Lung (tissue), 12 donors: ENCODE measurements around the gene PPARD. TPM values are rescaled to one million over a fixed set of nuclear protein-coding genes. Genes with fewer than 3 reads are reported as not detected.

Experiments used
- ATAC-seq: fragments of 200-7000 bp; cut with Tn5 transposase; one replicate; pipeline ENCODE4 v1.9.1; 2020; ENCODE audit warnings: moderate number of reproducible peaks; ENCODE audit not compliant: insufficient read depth, low FRiP score
- DNase-seq, 3 donors: peaks; one replicate each; pipeline ENCODE4 v3.0.0-alpha.2; 2013 to 2017
- H3K27ac ChIP-seq, 2 donors: one replicate each; pipeline ENCODE4 v1.5.1; 2013; ENCODE audit warnings: mild to moderate bottlenecking in 2 of 2, moderate library complexity in 2 of 2, control low read depth in 1 of 2, inconsistent platforms in 1 of 2, low read depth in 1 of 2, low read length in 1 of 2
- H3K27me3 ChIP-seq, 3 donors: one replicate each; pipeline ENCODE4 v1.5.1; 2013; ENCODE audit warnings: low read length in 2 of 3; ENCODE audit not compliant: control insufficient read depth in 3 of 3, insufficient read depth in 3 of 3
- H3K36me3 ChIP-seq, 4 donors: one replicate each; pipeline ENCODE4 v1.5.1; 2013; ENCODE audit warnings: low read length in 4 of 4, mild to moderate bottlenecking in 1 of 4, moderate library complexity in 1 of 4; ENCODE audit not compliant: control insufficient read depth in 4 of 4, insufficient read depth in 4 of 4
- H3K4me1 ChIP-seq, 5 donors: one replicate each; pipeline ENCODE4 v1.5.1; 2013; ENCODE audit warnings: low read length in 5 of 5, mild to moderate bottlenecking in 2 of 5, moderate library complexity in 1 of 5; ENCODE audit not compliant: control insufficient read depth in 5 of 5, insufficient read depth in 5 of 5
- H3K4me3 ChIP-seq: one replicate; pipeline ENCODE4 v1.5.1; 2013; ENCODE audit warnings: mild to moderate bottlenecking, control low read depth, moderate library complexity
- H3K9ac ChIP-seq, 2 donors: one replicate each; pipeline ENCODE4 v1.5.1; 2013; ENCODE audit warnings: low read length in 2 of 2, control low read depth in 1 of 2; ENCODE audit not compliant: insufficient read depth in 1 of 2
- H3K9me3 ChIP-seq, 4 donors: one replicate each; pipeline ENCODE4 v1.5.1; 2013; ENCODE audit warnings: low read length in 3 of 4, mild to moderate bottlenecking in 1 of 4, moderate library complexity in 1 of 4; ENCODE audit not compliant: control insufficient read depth in 4 of 4, insufficient read depth in 3 of 4
- CTCF ChIP-seq: IDR thresholded peaks from 2 replicates; pipeline ENCODE4 v1.5.1; 2012; ENCODE audit warnings: mild to moderate bottlenecking; ENCODE audit errors: control extremely low read depth, extremely low read depth
- WGBS, 2 donors: extraction: QIAGEN DNeasy Blood & Tissue Kit; methylation state at CpG; one replicate each; pipeline ENCODE4 v1.1.7; 2013; 5-methylcytosine and 5-hydroxymethylcytosine counted together
- polyA plus RNA-seq, 2 donors: library from polyadenylated mRNA; stranded (reverse); fragments of 200-250 nt; gene quantifications; one replicate each; pipeline ENCODE4 v1.2.1, GENCODE V29; 2013
- total RNA-seq, 2 donors: library from RNA; depleted of rRNA in 1 of 2; stranded (reverse); fragments of >200 nt in 1 of 2; gene quantifications; one replicate each; pipeline ENCODE4 v1.2.1, GENCODE V29; 2014 to 2021
- donor health status: control.
- donor health status: control.
- donor health status: Bipolar disorder and iron deficiency.
- donor health status: healthy.
- donor health status: DM: yes; HTN: yes; CAD: no.

PPARD gene
- total and polyA plus RNA-seq, 4 donors = 11.3 to 27.8 (median 24.5) TPM

GRCh38 chr6:35427435-35427834 is 85.1 kb downstream of the PPARD start:
- Histone ChIP-seq H3K9me3 (peaks cover 0 to 13% (median 5%) of the 10 kb centered on the region in 4 donors), H3K9ac (no peak overlapping the region), H3K4me3 (no peak overlapping the region), H3K4me1 (peaks cover 0 to 8% (median 0%) of the 10 kb centered on the region in 5 donors), H3K27me3 (no peaks in the 10 kb centered on the region), H3K27ac (no peak overlapping the region), H3K36me3 (peaks cover 6 to 33% (median 13%) of the 10 kb centered on the region in 4 donors)
- 93 to 95% methylated on average over 5 of the region's 5 CpGs for WGBS, 2 donors
- ATAC-seq (no peak), DNase-seq (no peak)
- no peak for TF ChIP-seq CTCF

GRCh38 chr6:35427851-35428321 is 85.5 kb downstream of the PPARD start:
- no peak overlapping the region for H3K9ac ChIP-seq
- DNase-seq (no peak), ATAC-seq (no peak)
- H3K9me3 ChIP-seq = peaks cover 0 to 13% (median 5%) of the 10 kb centered on the region in 4 donors
- peaks cover 0 to 8% (median 0%) of the 10 kb centered on the region in 5 donors for H3K4me1 ChIP-seq
- TF ChIP-seq CTCF = no peak
- peaks cover 6 to 33% (median 12%) of the 10 kb centered on the region in 4 donors for H3K36me3 ChIP-seq
- no peak overlapping the region for H3K4me3 ChIP-seq
- H3K27me3 ChIP-seq = no peaks in the 10 kb centered on the region
- H3K27ac ChIP-seq = no peak overlapping the region
- WGBS, 2 donors = 79 to 83% methylated on average over 9 of the region's 9 CpGs

- Histone ChIP-seq H3K36me3 (peaks cover 6 to 31% (median 12%) of the 10 kb centered on the region in 4 donors), H3K9me3 (peaks cover 0 to 13% (median 5%) of the 10 kb centered on the region in 4 donors), H3K9ac (no peak overlapping the region), H3K4me1 (peaks cover 0 to 8% (median 0%) of the 10 kb centered on the region in 5 donors), H3K27me3 (no peaks in the 10 kb centered on the region), H3K4me3 (no peak overlapping the region), H3K27ac (no peak overlapping the region)
- ATAC-seq = no peak
- DNase-seq = no peak
- no peak for TF ChIP-seq CTCF
- WGBS, 2 donors = 87 to 92% methylated on average over 10 of the region's 10 CpGs
Measured at GRCh38 chr6:35428421-35429149, 86.2 kb downstream of the PPARD start.
